Effector CD4-positive, alpha-beta T cell (primary cell): Measurements from ENCODE around the gene CEP152.
"Not testable (repeated sequence)": the region's sequence is repeated elsewhere in the genome, so short reads cannot be mapped to it uniquely, and the experiment has no call there.

Source experiments
- DNase-seq: peaks from one replicate; pipeline ENCODE4 v3.0.0-alpha.2; 2020

Gene CEP152

GRCh38 chr15:48806151-48806550, 4.7 kb downstream of the CEP152 start:
- DNase-seq, result no peak

GRCh38 chr15:48805591-48805990, 5.3 kb downstream of the CEP152 start:
- DNase-seq, result no peak

- DNase-seq, result no peak
These were observed 7.0 kb downstream of the CEP152 start for GRCh38 chr15:48803877-48804276.

- no peak for DNase-seq
These were observed 8.0 kb downstream of the CEP152 start for GRCh38 chr15:48802867-48803266.

GRCh38 chr15:48802257-48802656, 8.6 kb downstream of the CEP152 start:
- no peak for DNase-seq

GRCh38 chr15:48800811-48801455, 9.9 kb downstream of the CEP152 start:
- DNase-seq, result no peak

GRCh38 chr15:48800245-48800644, 10.6 kb downstream of the CEP152 start:
- no peak for DNase-seq

GRCh38 chr15:48798319-48798718, 12.6 kb downstream of the CEP152 start:
- DNase-seq, result no peak

- DNase-seq, result no peak
These were observed 13.9 kb downstream of the CEP152 start for GRCh38 chr15:48796930-48797329.

- no peak for DNase-seq
These were observed 14.3 kb downstream of the CEP152 start for GRCh38 chr15:48796521-48796920.

GRCh38 chr15:48795901-48796300, 15.0 kb downstream of the CEP152 start:
- DNase-seq, result no peak

- no peak for DNase-seq
These were observed 16.2 kb downstream of the CEP152 start for GRCh38 chr15:48794697-48795134.

- no peak for DNase-seq
These were observed 18.5 kb downstream of the CEP152 start for GRCh38 chr15:48792408-48792807.

GRCh38 chr15:48790466-48791115, 20.3 kb downstream of the CEP152 start:
- DNase-seq, result not testable (repeated sequence)

GRCh38 chr15:48785712-48786111, 25.2 kb downstream of the CEP152 start:
- no peak for DNase-seq

GRCh38 chr15:48785195-48785594, 25.7 kb downstream of the CEP152 start:
- no peak for DNase-seq

GRCh38 chr15:48784756-48785155, 26.1 kb downstream of the CEP152 start:
- no peak for DNase-seq

- DNase-seq, result no peak
These were observed 28.0 kb downstream of the CEP152 start for GRCh38 chr15:48782911-48783310.

GRCh38 chr15:48781481-48782081, 29.3 kb downstream of the CEP152 start:
- no peak for DNase-seq

- no peak for DNase-seq
These were observed 29.9 kb downstream of the CEP152 start for GRCh38 chr15:48781017-48781416.

GRCh38 chr15:48778331-48778730, 32.5 kb downstream of the CEP152 start:
- DNase-seq, result no peak

GRCh38 chr15:48777645-48778330, 33.1 kb downstream of the CEP152 start:
- no peak for DNase-seq

- DNase-seq, result no peak
These were observed 35.3 kb downstream of the CEP152 start for GRCh38 chr15:48775546-48775945.

- DNase-seq, result no peak
These were observed 36.4 kb downstream of the CEP152 start for GRCh38 chr15:48774484-48774883.
